Measurements from ENCODE around the gene FCHSD1. TPM values are rescaled to one million over a fixed set of nuclear protein-coding genes. Genes with fewer than 3 reads are reported as not detected.

FCHSD1 gene
- polyA plus RNA-seq, 3 donors, result 3.0 to 73.3 (median 3.4) TPM

DNA sequence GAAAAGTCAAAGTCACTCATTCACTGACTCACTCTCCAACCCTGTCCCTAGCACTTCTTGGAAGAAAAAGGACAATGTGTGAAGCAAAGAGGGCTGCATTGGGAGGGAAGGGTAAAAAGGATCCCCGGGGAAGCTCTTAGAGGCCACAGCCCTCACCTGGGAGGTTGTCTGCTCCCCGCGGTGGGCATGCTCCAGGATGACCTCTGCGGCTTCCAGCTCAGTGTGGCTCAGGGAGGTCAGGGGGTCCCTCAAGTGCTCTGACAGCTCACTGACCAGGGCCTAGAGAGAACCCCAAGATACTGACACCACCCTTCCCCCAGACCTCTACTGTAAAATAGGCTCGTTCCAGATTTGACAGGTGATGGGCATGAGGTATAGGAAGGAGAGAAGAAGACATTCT lies 4.0 kb downstream of the FCHSD1 start:
- Mint-ChIP-seq H3K27me3 (ENCODE audit: low read depth in 3 of 3) (peaks cover 0 to 2% (median 0%) of the 10 kb centered on the region in 3 donors), H3K4me3 (no peak overlapping the region), H3K9me3 (no peaks in the 10 kb centered on the region), H3K27ac (no peak overlapping the region), H3K36me3 (peaks cover 53 to 59% of the 10 kb centered on the region in 2 donors), H3K4me1 (peaks cover 30% of the 10 kb centered on the region)
- no peak overlapping the region for H3K4me3 ChIP-seq (replicated peaks in 1 of 3; ENCODE audit: low read depth in 2 of 3, low read length in 3 of 3)
- no peak overlapping the region for H3K9ac ChIP-seq (ENCODE audit: insufficient read depth, low read length, poor library complexity, severe bottlenecking)
- TF ChIP-seq, protein P1, sequence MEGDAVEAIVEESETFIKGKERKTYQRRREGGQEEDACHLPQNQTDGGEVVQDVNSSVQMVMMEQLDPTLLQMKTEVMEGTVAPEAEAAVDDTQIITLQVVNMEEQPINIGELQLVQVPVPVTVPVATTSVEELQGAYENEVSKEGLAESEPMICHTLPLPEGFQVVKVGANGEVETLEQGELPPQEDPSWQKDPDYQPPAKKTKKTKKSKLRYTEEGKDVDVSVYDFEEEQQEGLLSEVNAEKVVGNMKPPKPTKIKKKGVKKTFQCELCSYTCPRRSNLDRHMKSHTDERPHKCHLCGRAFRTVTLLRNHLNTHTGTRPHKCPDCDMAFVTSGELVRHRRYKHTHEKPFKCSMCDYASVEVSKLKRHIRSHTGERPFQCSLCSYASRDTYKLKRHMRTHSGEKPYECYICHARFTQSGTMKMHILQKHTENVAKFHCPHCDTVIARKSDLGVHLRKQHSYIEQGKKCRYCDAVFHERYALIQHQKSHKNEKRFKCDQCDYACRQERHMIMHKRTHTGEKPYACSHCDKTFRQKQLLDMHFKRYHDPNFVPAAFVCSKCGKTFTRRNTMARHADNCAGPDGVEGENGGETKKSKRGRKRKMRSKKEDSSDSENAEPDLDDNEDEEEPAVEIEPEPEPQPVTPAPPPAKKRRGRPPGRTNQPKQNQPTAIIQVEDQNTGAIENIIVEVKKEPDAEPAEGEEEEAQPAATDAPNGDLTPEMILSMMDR (IDR thresholded peaks at IDR 0.05), result no peak
- H3K27ac ChIP-seq (ENCODE audit: low read depth in 1 of 2, low read length in 2 of 2), result no peak overlapping the region
- no peaks in the 10 kb centered on the region for H3K9me3 ChIP-seq (replicated peaks in 1 of 2; ENCODE audit: control insufficient read depth in 1 of 2, insufficient read depth in 1 of 2, low read length in 2 of 2)
- intact Hi-C loops (cut with micrococcal nuclease), result no loop called here
- H3K79me2 ChIP-seq (ENCODE audit: insufficient read depth, low read length), result no peaks in the 10 kb centered on the region
- no peak for DNase-seq
- H3K4me1 ChIP-seq (ENCODE audit: control insufficient read depth in 1 of 2, insufficient read depth in 2 of 2, low read length in 2 of 2), result peaks cover 13 to 29% of the 10 kb centered on the region in 2 donors
- H3K36me3 ChIP-seq (replicated peaks in 1 of 2; ENCODE audit: control insufficient read depth in 1 of 2, insufficient read depth in 2 of 2, low read length in 2 of 2), result peaks cover 36 to 57% of the 10 kb centered on the region in 2 donors
- WGBS (ENCODE audit: insufficient coverage), result 100% methylated on average over 3 of the region's 5 CpGs
- no peaks in the 10 kb centered on the region for H3K27me3 ChIP-seq (ENCODE audit: control insufficient read depth in 2 of 2, insufficient read depth in 2 of 2, low read length in 2 of 2)
- H4K20me1 ChIP-seq (ENCODE audit: insufficient read depth, low read length), result no peaks in the 10 kb centered on the region
- H3K4me2 ChIP-seq (replicated peaks; ENCODE audit: extremely low read depth, low read length, poor library complexity, severe bottlenecking), result no peak overlapping the region
- H2AFZ ChIP-seq (ENCODE audit: insufficient read depth, low read depth, low read length, poor library complexity, severe bottlenecking), result no peak overlapping the region

DNA sequence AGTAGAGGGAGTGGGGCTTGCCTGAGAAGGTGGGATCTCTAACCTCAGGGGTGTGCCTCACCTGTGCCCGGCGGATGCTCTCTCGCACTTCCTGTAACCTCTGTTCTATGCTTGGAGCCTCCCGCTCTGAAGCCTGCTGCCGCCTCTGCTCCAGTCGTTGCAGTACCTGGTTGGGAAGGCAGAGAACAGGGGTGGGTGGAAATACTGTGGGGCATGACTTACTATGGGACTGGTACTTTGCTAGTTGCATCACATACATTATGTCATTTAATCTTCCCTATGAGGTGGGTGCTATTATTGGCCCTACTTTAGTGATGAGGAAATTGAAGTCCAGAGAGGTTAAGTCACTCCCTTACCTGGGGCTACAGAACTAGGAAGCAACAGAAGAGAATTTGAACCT lies 5.2 kb downstream of the FCHSD1 start:
- Histone ChIP-seq H3K4me3 (replicated peaks in 1 of 3; ENCODE audit: low read depth in 2 of 3, low read length in 3 of 3) (no peak overlapping the region), H3K27me3 (ENCODE audit: control insufficient read depth in 2 of 2, insufficient read depth in 2 of 2, low read length in 2 of 2) (no peaks in the 10 kb centered on the region), H3K36me3 (replicated peaks in 1 of 2; ENCODE audit: control insufficient read depth in 1 of 2, insufficient read depth in 2 of 2, low read length in 2 of 2) (peaks cover 38 to 69% of the 10 kb centered on the region in 2 donors), H3K4me1 (ENCODE audit: control insufficient read depth in 1 of 2, insufficient read depth in 2 of 2, low read length in 2 of 2) (peaks cover 9 to 23% of the 10 kb centered on the region in 2 donors), H3K4me2 (replicated peaks; ENCODE audit: extremely low read depth, low read length, poor library complexity, severe bottlenecking) (no peak overlapping the region), H4K20me1 (ENCODE audit: insufficient read depth, low read length) (no peaks in the 10 kb centered on the region), H3K79me2 (ENCODE audit: insufficient read depth, low read length) (no peaks in the 10 kb centered on the region), H2AFZ (ENCODE audit: insufficient read depth, low read depth, low read length, poor library complexity, severe bottlenecking) (no peak overlapping the region), H3K27ac (ENCODE audit: low read depth in 1 of 2, low read length in 2 of 2) (no peak overlapping the region), H3K9me3 (replicated peaks in 1 of 2; ENCODE audit: control insufficient read depth in 1 of 2, insufficient read depth in 1 of 2, low read length in 2 of 2) (no peaks in the 10 kb centered on the region), H3K9ac (ENCODE audit: insufficient read depth, low read length, poor library complexity, severe bottlenecking) (no peak overlapping the region)
- Mint-ChIP-seq H3K27ac (no peak overlapping the region), H3K9me3 (no peaks in the 10 kb centered on the region), H3K36me3 (peaks cover 64 to 70% of the 10 kb centered on the region in 2 donors), H3K4me3 (no peak overlapping the region), H3K4me1 (peaks cover 25% of the 10 kb centered on the region), H3K27me3 (ENCODE audit: low read depth in 3 of 3) (peaks cover 0 to 2% (median 0%) of the 10 kb centered on the region in 3 donors)
- DNase-seq, result no peak
- intact Hi-C loops (cut with micrococcal nuclease), result no loop called here
- WGBS (ENCODE audit: insufficient coverage), result 100% methylated on average over 3 of the region's 6 CpGs
- TF ChIP-seq, protein P1 (IDR thresholded peaks at IDR 0.05), result no peak
